GM21526 (cell line): ENCODE data around the gene TOX2.

Experiments used
- ATAC-seq: cut with Tn5 transposase; IDR thresholded peaks from one replicate; pipeline ENCODE4 v1.9.1; 2021; ENCODE audit warnings: moderate library complexity; ENCODE audit not compliant: unreplicated experiment, low FRiP score

The TOX2 gene

GRCh38 chr20:44073011-44073674 is 158.5 kb downstream of the TOX2 start:
- ATAC-seq = no peak

DNA sequence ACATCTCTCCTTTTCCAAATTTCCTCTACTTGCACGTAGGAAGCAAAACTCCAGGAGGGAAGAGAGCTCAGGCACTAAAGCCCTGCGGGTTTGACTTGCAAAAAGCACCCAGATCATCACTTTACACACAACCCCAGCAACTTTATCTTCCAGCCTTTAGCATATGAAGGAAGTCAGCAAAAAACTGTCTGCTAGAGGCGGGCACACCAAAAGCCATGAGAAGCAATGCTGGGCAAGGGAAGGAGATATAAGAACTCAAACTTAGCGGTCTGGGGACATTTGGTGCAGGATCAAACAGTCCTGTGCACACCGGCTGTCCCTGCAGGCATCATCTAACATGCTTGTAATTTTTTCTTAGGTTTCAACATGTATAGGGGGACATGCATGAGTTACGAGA is 159.0 kb downstream of the TOX2 start:
- no peak for ATAC-seq

DNA sequence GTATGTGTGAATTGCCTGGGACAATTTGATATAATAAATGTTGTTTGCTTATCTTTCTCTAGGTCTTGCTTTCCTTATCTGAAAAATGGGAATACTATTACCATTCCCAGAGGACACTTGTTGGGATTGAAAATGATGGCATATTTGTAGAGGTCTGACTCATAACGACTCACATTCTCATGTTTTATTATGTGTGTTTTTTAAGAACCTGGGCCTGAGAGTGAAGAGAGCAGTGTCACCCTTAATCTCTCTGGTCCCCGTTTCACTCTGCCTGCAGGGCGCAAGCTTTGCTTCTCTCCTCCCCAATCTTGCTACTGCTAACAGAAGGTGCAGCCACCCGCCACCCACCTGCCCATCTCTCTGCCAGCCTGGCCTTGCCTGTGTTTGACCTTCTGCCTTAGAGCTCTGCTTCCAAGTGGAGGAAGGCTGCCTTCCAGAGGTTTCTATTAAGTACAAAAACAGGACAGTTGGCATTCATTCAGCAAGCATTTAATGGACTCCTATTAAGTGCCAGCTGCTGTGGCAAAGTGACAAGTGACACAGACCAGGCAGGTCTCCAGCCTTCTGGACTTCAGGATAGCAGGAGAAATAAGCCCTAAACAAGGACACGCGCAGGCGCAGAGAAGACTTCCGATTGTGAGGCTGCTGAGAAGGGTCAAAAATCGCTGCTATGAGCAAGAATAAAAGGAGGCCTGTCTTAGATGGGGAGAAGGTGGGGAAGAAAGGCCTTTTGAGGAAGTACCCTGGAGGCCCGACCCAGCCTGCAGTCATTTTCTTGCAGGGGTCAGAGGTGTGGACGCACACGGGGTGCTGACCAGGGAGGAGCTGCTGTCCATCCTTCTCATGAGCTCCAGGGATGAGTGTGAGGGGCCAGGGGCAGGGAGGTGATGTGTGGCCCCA is 159.8 kb downstream of the TOX2 start:
- ATAC-seq = no peak

DNA sequence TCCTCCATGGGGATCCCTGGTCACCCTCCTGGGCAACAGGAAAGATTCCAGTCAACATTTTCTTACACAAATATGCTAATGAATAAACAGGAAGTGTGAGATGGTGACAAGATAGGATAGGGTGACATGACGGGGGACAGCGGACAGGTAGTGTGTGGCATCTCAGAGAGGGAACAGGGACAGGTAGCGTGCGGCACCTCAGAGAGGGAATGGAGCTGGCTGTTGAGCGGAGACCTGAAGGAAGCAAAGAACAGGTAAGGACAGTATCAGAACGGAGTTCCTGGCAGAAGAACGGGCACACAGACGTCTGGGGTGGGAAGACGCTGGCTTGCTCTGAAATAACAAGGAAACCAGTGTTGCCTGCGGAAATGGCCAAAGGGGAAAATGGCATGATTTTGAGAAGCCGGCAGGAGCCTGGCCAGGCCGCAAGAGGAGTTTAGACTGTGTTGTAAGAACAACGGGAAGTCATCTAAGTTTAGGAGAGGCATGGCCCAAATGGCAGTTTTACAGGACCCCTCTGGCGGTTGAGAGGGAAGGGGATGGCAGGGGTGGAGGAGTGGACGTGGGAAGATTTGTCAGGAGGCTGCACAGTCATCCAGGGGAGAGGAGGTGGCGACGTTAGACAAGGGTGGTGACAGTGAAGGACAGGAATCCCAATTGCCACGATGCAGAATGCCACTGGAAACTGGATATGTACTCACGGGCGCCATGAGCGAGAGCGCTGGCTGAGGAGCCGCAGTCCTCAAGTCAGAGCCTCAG is 160.7 kb downstream of the TOX2 start:
- no peak for ATAC-seq

- no peak for ATAC-seq
These were observed 161.2 kb downstream of the TOX2 start for GRCh38 chr20:44075950-44076232.

- no peak for ATAC-seq
These were observed 164.6 kb downstream of the TOX2 start for GRCh38 chr20:44079291-44079690.

DNA sequence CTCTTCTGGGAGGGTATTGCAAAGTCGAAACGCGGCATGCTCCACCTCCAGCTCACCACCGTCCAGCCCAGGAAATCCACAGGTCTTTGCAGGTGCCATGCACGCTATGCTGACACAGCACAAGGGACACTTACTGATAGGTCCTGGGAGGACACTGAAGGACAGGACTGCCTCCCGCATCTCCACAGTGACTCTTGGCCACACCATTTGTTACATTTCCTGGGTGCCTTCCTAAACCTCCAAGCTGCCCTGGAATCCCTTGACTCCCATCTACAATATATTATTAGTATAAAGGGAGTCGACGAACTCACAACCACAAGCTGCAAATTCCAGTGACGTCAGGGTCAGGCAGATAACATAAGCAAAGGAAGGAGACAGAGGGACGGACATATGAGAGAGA is 165.4 kb downstream of the TOX2 start:
- no peak for ATAC-seq

GRCh38 chr20:44080646-44081267 is 166.1 kb downstream of the TOX2 start:
- no peak for ATAC-seq

GRCh38 chr20:44081476-44081875 is 166.8 kb downstream of the TOX2 start:
- ATAC-seq = no peak

DNA sequence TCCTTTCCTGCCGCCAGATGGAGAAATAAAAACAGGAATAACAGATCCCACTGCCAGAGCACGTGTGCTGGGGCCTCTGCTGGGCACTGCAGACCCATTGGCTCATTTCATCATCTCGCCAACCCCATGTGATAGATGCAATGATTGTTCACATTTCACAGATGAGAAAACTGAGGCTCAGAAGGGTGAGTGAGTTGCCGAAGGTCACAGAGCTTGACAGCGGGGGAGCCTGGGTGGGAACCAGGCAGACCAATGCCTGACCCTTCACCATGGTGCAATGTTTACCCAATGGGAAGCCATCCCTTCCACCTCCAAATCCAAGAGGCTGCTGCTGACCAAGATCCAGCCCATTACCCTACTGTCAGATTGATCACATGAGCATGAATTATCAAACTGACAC is 167.2 kb downstream of the TOX2 start:
- no peak for ATAC-seq

DNA sequence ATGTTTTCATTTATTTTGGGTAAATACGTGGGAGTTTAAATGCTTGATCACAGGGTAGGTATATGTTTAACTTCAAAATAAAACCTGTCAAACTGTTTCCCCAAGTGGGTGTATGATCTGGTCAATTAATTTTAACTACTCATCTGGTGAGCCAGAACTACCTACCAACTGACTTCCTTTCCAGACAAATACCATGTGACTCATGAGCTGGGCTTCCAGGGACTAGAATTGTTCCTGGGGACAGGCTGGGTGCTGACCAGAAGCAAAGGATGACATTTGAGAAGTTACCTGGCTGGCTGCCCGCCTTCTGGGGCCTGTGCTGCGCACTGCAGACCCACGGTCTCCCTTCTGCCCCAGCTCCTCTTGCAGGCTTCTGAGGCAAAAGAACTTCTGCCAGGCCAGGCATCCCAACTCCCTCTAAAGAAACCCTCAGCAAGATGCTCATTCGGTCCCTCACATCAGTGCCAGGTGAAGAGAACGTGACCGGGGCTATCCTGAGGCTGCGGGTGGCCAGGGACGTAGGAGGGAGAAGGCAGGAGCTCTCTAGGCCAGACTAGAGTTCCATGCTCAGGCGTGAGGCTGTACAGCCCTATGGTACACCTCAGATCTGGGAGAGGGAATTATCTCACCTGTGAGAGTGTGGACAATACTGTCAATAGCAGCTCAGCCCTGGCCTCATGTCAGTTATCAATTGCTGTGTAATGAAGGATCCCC is 168.7 kb downstream of the TOX2 start:
- ATAC-seq = no peak

GRCh38 chr20:44084439-44084838 is 169.8 kb downstream of the TOX2 start:
- no peak for ATAC-seq

- ATAC-seq = no peak
These were observed 170.2 kb downstream of the TOX2 start for GRCh38 chr20:44084891-44085290.

GRCh38 chr20:44085616-44086434 is 171.2 kb downstream of the TOX2 start:
- no peak for ATAC-seq

DNA sequence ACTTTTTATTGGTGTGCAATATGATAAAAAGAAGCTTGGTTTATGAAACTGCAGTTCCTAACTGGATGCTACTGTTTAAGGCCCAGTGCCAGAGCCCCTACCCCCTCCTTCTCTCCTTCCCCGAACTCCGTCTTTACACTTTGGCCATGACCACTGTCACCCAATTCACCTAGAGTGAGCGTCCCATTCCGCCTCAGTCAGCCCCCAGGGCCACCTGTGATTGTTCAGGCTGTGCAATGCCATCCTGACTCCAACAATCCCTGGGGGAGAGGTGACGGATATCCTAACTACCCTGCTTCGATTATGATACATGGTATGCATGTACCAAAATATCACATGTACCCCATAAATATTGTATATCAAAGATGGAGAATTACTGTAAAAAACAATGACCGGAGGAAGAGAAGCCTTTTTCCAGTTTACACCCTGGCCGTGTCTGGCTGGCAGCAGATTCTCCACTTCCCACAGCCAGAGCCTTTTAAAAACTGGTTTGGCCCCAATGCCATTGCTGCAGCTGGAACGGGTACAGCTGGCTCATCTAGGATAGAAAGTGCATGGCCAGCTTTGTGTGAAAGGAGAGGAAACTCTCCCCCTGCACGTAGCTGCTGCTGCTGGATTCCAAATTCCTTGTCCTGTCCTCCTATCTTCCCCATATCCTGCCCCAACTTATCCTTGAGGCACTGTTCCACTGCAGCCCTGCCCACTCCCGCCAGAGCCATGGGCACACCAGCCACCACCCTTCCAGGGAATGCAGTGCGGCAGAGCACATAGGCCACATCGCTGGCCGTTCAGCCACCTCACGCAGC is 172.6 kb downstream of the TOX2 start:
- no peak for ATAC-seq

- no peak for ATAC-seq
These were observed 173.1 kb downstream of the TOX2 start for GRCh38 chr20:44087857-44088120.

DNA sequence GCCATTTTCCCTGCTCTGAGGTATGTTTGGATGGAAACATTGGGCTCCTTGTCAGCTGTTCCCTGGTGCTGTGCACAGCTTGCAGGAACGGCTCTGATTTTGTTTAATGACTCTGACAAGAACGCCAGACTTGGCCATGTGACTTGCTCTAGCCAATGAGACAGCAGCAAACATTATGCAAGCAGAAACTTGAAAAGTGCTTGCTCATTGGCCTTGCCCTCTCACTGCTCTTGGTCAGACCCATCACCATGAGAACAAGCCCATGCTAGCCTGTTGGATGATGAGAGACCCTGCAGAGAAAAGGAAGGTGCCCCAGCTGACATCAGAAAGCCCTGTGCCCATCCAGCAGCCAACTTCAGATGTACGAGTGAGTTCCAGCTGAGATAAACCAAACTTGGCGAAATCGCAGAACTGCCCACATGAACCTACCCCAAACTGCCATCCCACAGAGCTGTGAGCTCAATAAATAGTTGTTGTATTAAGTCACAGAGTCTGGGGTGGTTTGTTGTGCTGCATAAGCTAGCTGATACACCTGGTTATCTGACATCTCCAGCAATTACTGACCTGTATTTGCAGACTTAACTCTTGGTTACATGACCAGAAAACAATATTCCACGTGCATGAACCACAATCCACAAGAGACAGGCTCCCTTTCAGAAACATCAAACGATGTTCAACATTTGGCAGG is 175.5 kb downstream of the TOX2 start:
- ATAC-seq = no peak

DNA sequence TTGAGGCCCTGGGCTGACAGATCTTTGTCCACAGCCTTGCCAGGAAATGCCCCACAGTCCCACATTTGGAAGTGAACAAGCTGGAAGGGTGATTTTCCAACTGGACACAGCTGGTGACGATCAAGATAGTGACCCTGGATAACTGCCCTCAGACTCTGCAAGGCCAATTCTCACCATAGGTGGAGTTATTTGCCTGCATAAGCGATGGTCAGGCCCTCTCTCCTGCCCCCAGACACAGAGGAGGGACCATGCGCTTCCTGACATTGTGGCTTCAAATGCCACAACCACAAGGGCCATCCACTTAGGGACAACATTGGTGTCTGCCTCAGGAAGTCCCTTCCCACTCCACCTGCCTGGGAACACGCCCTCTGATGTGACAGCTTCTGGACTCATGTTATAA is 176.4 kb downstream of the TOX2 start:
- no peak for ATAC-seq
